Stomach (tissue), 9 donors: ENCODE data around the gene NGDN. TPM values are rescaled to one million over a fixed set of nuclear protein-coding genes. Genes with fewer than 3 reads are reported as not detected.
A peak's percentile ranks its signal among the peaks of the same experiment; 100 is the strongest.

Source experiments
- DNase-seq, 2 donors: peaks; one replicate each; pipeline versions ENCODE4 v3.0.0 to v3.0.0-alpha.2; 2013 to 2019
- H3K27ac ChIP-seq, 5 donors: fragments of 200-600 bp in 4 of 5; sonication (generic) in 4 of 5; one replicate each; pipeline ENCODE4 v1.5.1; 2013 to 2019; ENCODE audit warnings: mild to moderate bottlenecking in 1 of 5, moderate library complexity in 1 of 5
- H3K27me3 ChIP-seq, 3 donors: fragments of 200-600 bp; sonication (generic); one replicate each; pipeline ENCODE4 v1.5.1; 2017 to 2019; ENCODE audit warnings: mixed run types in 1 of 3
- H3K36me3 ChIP-seq, 4 donors: fragments of 200-600 bp; sonication (generic); 1 replicate in 3 of 4; 2 replicates in 1 of 4; pipeline ENCODE4 v1.5.1; 2016 to 2019
- H3K4me1 ChIP-seq, 4 donors: fragments of 200-600 bp; sonication (generic); one replicate each; pipeline ENCODE4 v1.5.1; 2016 to 2019
- H3K4me3 ChIP-seq, 4 donors: fragments of 200-600 bp; sonication (generic) in 3 of 4; one replicate each; pipeline ENCODE4 v1.5.1; 2016 to 2019; ENCODE audit warnings: mild to moderate bottlenecking in 1 of 4
- H3K9me3 ChIP-seq, 4 donors: fragments of 200-600 bp; sonication (generic); one replicate each; pipeline ENCODE4 v1.5.1; 2016 to 2019
- EP300 ChIP-seq: sonication (generic); formaldehyde crosslinking; IDR thresholded peaks from one replicate; pipeline ENCODE4 v1.6.1; 2017; ENCODE audit warnings: antibody characterized with exemption
- POLR2A ChIP-seq, 4 donors: fragments of 450-650 bp; IDR thresholded peaks; one replicate each; pipeline ENCODE4 v1.6.1; 2016; ENCODE audit warnings: antibody characterized with exemption in 4 of 4, control low read depth in 2 of 4, mild to moderate bottlenecking in 1 of 4, moderate library complexity in 1 of 4
- POLR2AphosphoS5 ChIP-seq, 3 donors: sonication (generic); formaldehyde crosslinking; IDR thresholded peaks; one replicate each; pipeline ENCODE4 v1.6.1; 2016; ENCODE audit warnings: antibody characterized with exemption in 3 of 3
- WGBS, 5 donors: extraction: QIAGEN DNeasy Blood & Tissue Kit in 3 of 5; methylation state at CpG; one replicate each; pipeline versions ENCODE4 v1.1.5 to v1.1.7; 2013 to 2018; 5-methylcytosine and 5-hydroxymethylcytosine counted together
- intact Hi-C: fragments of 100-400 bp; cut with DNase I; formaldehyde crosslinking; loops from one replicate; pipeline ENCODE4 v1.15.1; 2023; ENCODE audit warnings: low total_unique reads
- polyA plus RNA-seq, 3 donors: library from polyadenylated mRNA; stranded (reverse); fragments of 200-250 nt; gene quantifications; one replicate each; pipeline ENCODE4 v1.2.3, GENCODE V29; 2013
- total RNA-seq, 5 donors: library from RNA; depleted of rRNA; stranded (reverse); fragments of >200 nt; gene quantifications; one replicate each; pipeline versions ENCODE4 v1.1.0 to v1.2.3, GENCODE V29; 2014 to 2016
- TF ChIP-seq, protein P1 (sequence below), 7 experiments: fragments of 450-650 bp in 4 of 7; fragments of 200-600 bp in 3 of 7; sonication (generic) in 3 of 7; IDR thresholded peaks; one replicate each; pipeline ENCODE4 v1.5.1; 2016 to 2019; ENCODE audit warnings: antibody characterized with exemption in 7 of 7, control low read depth in 2 of 7, mild to moderate bottlenecking in 1 of 7
- donor health status: healthy with polysubstance abuse.
- donor health status: Bipolar disorder and iron deficiency.
- donor health status: healthy.

The NGDN gene
- total and polyA plus RNA-seq, 8 donors = 3.5 to 72.7 (median 31.7) TPM

DNA sequence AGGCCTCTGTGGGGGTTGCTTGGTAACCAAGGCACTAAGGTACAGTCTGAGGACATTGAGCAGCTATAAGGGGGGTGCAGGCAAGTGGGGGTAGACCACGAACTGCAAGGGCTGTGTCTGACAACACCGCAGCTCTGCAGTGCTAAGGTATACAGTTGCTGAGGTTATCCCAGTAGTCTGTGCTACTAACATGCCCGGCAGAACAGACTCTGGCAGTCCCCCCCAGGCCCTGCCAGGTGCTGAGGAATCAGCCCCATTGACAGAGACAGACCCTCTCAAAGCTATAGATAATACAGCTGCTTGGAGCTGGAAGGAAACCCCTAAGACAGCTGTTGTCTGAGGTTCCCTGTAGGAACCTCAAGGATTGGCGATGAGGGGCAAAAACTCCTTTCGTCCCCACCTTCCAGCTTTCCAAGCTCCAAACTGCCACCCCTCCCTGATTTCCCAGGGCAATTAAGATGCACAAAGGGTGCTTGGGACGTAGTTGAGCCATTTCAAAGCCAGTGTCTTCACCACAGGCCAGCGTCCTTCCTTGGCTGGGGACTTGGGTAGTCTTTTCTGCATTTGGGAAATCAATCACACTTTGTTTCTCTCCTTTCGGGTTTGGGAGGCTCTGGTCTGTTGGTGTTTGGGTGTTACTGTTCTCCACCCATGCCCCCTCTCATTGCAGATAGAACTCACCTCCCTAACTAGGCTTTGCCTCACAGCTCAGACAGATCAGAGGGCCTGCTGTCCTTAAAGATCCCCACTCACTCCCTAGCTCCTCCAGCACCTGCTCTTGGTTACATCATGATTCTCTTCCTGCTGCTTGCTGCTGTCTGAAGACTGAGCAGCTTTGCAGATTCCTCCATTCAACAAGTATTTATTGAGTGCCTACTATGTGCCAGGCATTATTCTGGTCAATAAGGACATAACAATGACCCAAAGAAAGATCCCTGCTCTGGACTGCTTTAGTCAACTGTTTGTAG, 32.1 kb upstream of the NGDN start:
- TF ChIP-seq EP300 (no peak), POLR2A (IDR thresholded peaks at IDR 0.05) (no peak), POLR2AphosphoS5 (IDR thresholded peaks at IDR 0.05) (no peak)
- TF ChIP-seq, protein P1, sequence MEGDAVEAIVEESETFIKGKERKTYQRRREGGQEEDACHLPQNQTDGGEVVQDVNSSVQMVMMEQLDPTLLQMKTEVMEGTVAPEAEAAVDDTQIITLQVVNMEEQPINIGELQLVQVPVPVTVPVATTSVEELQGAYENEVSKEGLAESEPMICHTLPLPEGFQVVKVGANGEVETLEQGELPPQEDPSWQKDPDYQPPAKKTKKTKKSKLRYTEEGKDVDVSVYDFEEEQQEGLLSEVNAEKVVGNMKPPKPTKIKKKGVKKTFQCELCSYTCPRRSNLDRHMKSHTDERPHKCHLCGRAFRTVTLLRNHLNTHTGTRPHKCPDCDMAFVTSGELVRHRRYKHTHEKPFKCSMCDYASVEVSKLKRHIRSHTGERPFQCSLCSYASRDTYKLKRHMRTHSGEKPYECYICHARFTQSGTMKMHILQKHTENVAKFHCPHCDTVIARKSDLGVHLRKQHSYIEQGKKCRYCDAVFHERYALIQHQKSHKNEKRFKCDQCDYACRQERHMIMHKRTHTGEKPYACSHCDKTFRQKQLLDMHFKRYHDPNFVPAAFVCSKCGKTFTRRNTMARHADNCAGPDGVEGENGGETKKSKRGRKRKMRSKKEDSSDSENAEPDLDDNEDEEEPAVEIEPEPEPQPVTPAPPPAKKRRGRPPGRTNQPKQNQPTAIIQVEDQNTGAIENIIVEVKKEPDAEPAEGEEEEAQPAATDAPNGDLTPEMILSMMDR (IDR thresholded peaks at IDR 0.05) = no peak
- 64 to 79% (median 74%) methylated on average over 6 to 8 of the region's 8 CpGs for WGBS, 5 donors
- Histone ChIP-seq H3K9me3 (no peaks in the 10 kb centered on the region), H3K4me1 (no peaks in the 10 kb centered on the region), H3K27ac (no peak overlapping the region), H3K4me3 (no peak overlapping the region), H3K27me3 (peaks cover 0 to 7% (median 0%) of the 10 kb centered on the region in 3 donors), H3K36me3 (no peaks in the 10 kb centered on the region)
- intact Hi-C loops = no loop called here
- DNase-seq = no peak

DNA sequence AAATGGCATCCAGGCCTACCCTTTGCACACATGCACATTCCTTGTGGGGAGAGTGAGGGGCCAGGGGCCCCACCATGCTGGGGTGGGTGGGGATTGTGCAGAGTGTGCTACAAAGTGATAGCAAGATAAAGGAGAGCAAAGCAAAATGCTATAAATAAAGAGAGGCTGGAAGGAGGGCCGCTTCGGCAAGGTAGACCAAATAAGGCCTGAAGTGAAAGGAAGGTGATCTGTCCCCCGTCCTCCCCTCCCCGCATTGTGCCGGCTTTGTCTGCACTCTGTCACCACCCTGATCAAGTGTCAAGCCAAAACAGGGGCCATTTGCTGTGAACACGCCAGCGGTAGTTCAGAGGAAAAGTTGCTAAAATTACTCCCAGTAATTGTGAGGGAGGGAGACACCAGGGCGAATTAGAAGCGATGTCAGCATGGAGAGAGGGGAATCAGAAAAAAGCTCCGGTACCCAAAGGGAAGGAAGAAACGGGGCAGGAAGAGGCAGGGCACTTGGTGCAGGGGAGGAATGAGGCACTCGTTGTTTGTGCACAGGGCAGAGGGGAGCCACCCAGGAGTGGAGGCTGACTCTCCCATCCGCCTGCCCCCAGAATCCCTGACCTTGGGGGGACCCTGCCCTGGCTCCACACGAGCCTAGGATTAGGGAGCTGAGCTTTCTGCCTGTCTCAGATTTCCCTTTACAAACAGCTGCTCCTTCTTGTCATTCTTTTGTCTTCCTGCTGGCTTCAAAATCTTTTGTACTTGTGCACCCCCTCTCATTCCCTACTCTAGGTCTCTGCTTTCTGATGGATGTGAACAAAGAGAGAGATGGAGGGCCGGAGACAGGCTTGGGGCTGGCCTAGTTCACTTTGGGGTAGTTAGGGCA, 31.2 kb upstream of the NGDN start:
- Histone ChIP-seq H3K36me3 (no peaks in the 10 kb centered on the region), H3K9me3 (no peaks in the 10 kb centered on the region), H3K4me3 (no peak overlapping the region), H3K4me1 (no peaks in the 10 kb centered on the region), H3K27ac (peak overlapping the region in 1 of 5 donors; percentile 2), H3K27me3 (peaks cover 0 to 2% (median 0%) of the 10 kb centered on the region in 3 donors)
- DNase-seq = peak in 1 of 2 donors; percentile 51
- intact Hi-C loops = no loop called here
- 51 to 62% (median 59%) methylated on average over 15 of the region's 15 CpGs for WGBS, 5 donors
- TF ChIP-seq EP300 = no peak
- no peak for TF ChIP-seq POLR2AphosphoS5 (IDR thresholded peaks at IDR 0.05)
- no peak for TF ChIP-seq POLR2A (IDR thresholded peaks at IDR 0.05)
- TF ChIP-seq, protein P1 (IDR thresholded peaks at IDR 0.05) = no peak

DNA sequence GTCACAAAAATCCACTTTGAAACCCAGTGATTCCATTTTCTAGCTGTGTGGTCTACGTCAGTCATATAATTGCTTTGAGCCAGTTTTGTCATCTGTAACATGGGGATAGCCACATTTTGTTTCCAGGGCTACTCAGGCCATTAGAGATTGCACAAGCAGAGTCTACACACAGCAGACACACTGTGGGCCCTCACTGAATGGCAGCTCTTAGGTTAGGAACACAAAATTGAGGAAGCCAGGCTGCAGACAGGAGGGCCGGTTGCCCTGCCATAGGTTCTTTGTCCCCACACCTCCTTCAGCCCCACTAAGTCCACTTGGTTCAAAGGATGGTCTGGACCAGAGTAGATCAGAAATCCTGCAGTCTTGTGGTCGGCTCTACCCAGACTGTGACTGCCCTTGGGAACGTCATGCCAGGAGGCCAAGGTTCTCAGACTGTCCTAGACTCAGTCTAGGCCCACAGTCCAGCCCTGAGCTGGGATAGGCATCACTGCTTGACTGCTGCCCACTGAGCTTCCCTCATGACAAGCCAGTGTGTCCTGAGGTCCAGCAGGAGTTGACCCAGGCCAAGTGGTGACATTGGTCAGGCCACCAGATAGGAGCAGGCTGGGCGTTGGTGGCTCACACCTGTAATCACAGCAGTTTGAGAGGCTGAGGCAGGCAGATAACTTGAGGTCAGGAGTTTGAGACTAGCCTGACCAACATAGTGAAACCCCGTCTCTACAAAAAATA, 30.2 kb upstream of the NGDN start:
- DNase-seq = no peak
- intact Hi-C loops = no loop called here
- Histone ChIP-seq H3K27ac (no peak overlapping the region), H3K27me3 (no peaks in the 10 kb centered on the region), H3K36me3 (no peaks in the 10 kb centered on the region), H3K9me3 (no peaks in the 10 kb centered on the region), H3K4me1 (no peaks in the 10 kb centered on the region), H3K4me3 (no peak overlapping the region)
- TF ChIP-seq EP300 = no peak
- TF ChIP-seq POLR2AphosphoS5 (IDR thresholded peaks at IDR 0.05) = no peak
- no peak for TF ChIP-seq POLR2A (IDR thresholded peaks at IDR 0.05)
- WGBS, 5 donors = 86 to 95% (median 90%) methylated on average over 6 of the region's 6 CpGs

DNA sequence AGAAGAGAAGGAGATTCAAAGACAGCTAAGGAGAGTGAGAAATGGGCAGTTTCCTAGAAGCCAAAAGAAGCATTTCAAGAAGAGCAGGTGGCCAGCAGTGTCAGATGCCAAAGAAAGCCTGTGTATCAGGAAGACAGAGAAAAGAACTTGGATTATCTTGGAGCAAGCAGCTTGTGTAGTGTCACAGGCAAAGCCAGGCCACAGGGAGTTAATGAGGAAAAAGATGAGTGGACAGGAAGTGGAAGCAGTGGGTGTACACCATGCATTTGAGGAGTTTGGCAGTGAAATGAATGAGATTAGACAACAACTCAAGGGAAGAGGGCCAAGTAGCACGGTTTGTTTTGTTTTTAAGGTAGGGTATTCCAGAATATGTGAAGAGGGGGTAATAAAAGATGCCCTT, 28.4 kb upstream of the NGDN start:
- H3K4me1 ChIP-seq = no peaks in the 10 kb centered on the region
- no peak for DNase-seq
- H3K36me3 ChIP-seq = no peaks in the 10 kb centered on the region
- H3K4me3 ChIP-seq = no peak overlapping the region
- intact Hi-C loops = no loop called here
- no peaks in the 10 kb centered on the region for H3K27me3 ChIP-seq
- no peak overlapping the region for H3K27ac ChIP-seq
- WGBS, 5 donors = 12 to 32% (median 17%) methylated on average over 1 of the region's 1 CpG
- TF ChIP-seq, protein P1 (IDR thresholded peaks at IDR 0.05) = no peak
- TF ChIP-seq POLR2A (IDR thresholded peaks at IDR 0.05) = no peak
- no peak for TF ChIP-seq EP300
- no peak for TF ChIP-seq POLR2AphosphoS5 (IDR thresholded peaks at IDR 0.05)
- no peaks in the 10 kb centered on the region for H3K9me3 ChIP-seq
